ENCODE data around the gene HAPLN3.

Gene HAPLN3

GRCh38 chr15:88898736-88899135, 3.4 kb upstream of the HAPLN3 start:
- H3K4me3 ChIP-seq (ENCODE audit: low read depth, low read length), result no peak overlapping the region
- DNase-seq (ENCODE audit: low read depth), result no peak
- no peak for TF ChIP-seq CTCF (conservative IDR thresholded peaks at IDR 0.05; ENCODE audit: low read depth, low read length)

DNA sequence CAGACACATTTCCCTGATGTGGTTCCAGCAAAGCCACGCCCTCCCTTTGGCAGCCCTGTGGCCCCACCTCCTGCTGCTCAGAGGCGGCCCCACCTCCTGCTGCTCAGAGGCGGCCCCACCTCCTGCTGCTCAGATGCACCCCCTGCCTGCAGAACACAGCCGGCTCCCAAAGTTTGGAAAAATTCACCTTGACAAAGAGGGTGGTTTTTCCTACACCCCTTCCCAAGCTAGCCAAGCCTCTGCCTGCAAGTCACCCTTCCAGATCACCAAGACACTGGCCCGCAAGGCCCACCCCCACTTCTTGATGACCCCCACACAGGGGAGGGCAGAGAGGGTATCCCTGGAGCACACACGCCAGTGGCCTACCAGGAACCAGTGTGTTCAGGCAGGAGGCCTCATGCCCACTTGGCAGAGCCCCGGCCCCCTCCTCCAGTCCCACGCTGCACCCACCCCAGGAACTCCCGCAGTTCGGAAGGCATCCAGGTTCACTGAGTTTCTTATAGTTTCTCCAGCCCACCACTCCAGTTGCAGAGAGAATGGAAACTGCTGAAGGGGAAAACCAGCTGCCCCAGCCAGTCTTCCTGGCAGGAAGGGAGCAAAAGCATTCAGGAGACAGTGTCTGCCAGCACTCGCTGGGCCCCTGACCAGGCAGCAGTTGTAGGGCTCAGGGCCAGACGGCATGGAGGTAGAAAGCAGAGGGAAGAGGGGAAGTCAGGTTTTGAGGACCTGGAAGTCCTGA, 2.3 kb upstream of the HAPLN3 start:
- H3K4me3 ChIP-seq (ENCODE audit: low read depth, low read length), result no peak overlapping the region
- TF ChIP-seq CTCF (conservative IDR thresholded peaks at IDR 0.05; ENCODE audit: low read depth, low read length), result peak; percentile 70
- DNase-seq (ENCODE audit: low read depth), result peak; percentile 88

- TF ChIP-seq CTCF (conservative IDR thresholded peaks at IDR 0.05; ENCODE audit: low read depth, low read length), result no peak
- H3K4me3 ChIP-seq (ENCODE audit: low read depth, low read length), result no peak overlapping the region
- no peak for DNase-seq (ENCODE audit: low read depth)
Measured at GRCh38 chr15:88897142-88897455, 1.8 kb upstream of the HAPLN3 start.

DNA sequence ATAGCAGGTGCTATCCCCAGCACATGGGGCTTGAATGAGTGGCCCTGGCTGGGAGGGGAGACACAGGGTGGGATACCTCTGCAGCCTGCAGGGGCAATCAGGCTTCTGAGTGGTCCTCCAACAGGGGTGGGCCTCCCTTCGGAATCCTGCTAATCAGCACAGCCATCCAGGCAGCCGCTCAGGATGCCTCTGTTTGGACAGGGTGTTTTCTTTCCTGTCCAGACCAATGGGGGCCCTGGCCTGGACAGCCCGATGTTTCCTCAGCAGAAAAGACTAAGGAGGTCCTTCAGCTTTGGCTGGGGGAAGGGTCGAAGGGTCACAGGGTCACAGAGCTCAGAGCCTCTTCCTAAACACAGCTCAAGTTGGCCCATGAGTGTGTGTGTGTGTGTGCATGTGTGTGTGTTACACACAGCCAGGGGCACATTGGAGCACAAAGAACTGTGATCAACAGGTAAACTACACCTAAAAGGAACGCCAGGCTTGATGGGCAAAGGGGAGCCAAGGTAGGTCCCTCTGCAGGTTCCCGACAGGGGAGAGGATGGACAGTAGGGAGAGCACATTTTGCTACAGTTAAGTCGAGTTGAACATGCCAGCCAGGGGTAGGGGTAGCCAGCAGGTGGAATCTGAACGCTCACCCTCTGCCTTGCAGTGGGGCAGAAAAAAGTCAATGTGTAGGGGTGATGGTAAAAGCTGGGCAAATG, 1.1 kb upstream of the HAPLN3 start:
- no peak overlapping the region for H3K4me3 ChIP-seq (ENCODE audit: low read depth, low read length)
- DNase-seq (ENCODE audit: low read depth), result no peak
- TF ChIP-seq CTCF (conservative IDR thresholded peaks at IDR 0.05; ENCODE audit: low read depth, low read length), result no peak

- peak; percentile 81 for TF ChIP-seq CTCF (conservative IDR thresholded peaks at IDR 0.05; ENCODE audit: low read depth, low read length)
- DNase-seq (ENCODE audit: low read depth), result peak; percentile 59
Measured at GRCh38 chr15:88894348-88894818, 961 bp downstream of the HAPLN3 start.

GRCh38 chr15:88891540-88892254, 3.6 kb downstream of the HAPLN3 start:
- TF ChIP-seq CTCF (conservative IDR thresholded peaks at IDR 0.05; ENCODE audit: low read depth, low read length), result no peak
- no peak for DNase-seq (ENCODE audit: low read depth)
- no peak overlapping the region for H3K4me3 ChIP-seq (ENCODE audit: low read depth, low read length)

More at GRCh38 chr15:88894348-88894818, 961 bp downstream of the HAPLN3 start:
- no peak overlapping the region for H3K4me3 ChIP-seq (ENCODE audit: low read depth, low read length)
